ENCODE data around the gene SOS2. TPM values are rescaled to one million over a fixed set of nuclear protein-coding genes. Genes with fewer than 3 reads are reported as not detected.

The SOS2 gene
- total and polyA plus RNA-seq, 2 donors (not counting 1 experiment from before 2014, with no cell fraction given) = 16.1 to 23.8 TPM

- H3K9ac ChIP-seq (ENCODE audit: insufficient read depth, low read length) = peak within 1 kb of the TSS; percentile 88
- H3K4me1 ChIP-seq (ENCODE audit: control insufficient read depth, extremely low read depth, insufficient read depth, low read length) = peaks cover 5% of the 10 kb centered on the region
- H3K36me3 ChIP-seq (ENCODE audit: control insufficient read depth, insufficient read depth, low read length) = peaks cover 7% of the 10 kb centered on the region
- peak within 1 kb of the TSS; percentile 88 for H3K4me2 ChIP-seq (ENCODE audit: extremely low read depth, insufficient read depth, low read length)
- peak within 1 kb of the TSS; percentile 88 for H2AFZ ChIP-seq (ENCODE audit: low read length)
- peak within 1 kb of the TSS; percentile 72 for H3K27ac ChIP-seq (ENCODE audit: insufficient read depth, low read length)
- peak; percentile 87 to 89 for DNase-seq (ENCODE audit: low read depth in 2 of 2)
- H3K9me3 ChIP-seq (ENCODE audit: control insufficient read depth, insufficient read depth, low read depth, low read length) = no peaks in the 10 kb centered on the region
- peak within 1 kb of the TSS; percentile 83 to 96 (median 89) for H3K4me3 ChIP-seq (replicated peaks in 1 of 4; ENCODE audit: control extremely low read depth in 1 of 4, insufficient read depth in 1 of 4, low read depth in 3 of 4, low read length in 4 of 4)
- H3K79me2 ChIP-seq (ENCODE audit: control insufficient read depth, insufficient read depth, low read length) = peaks cover 19% of the 10 kb centered on the region
- TF ChIP-seq EZH2 (IDR thresholded peaks at IDR 0.05; ENCODE audit: low read length, missing control alignments) (no peak), CTCF (conservative IDR thresholded peaks at IDR 0.05 in 1 of 2, IDR thresholded peaks at IDR 0.05 in 1 of 2; ENCODE audit: low read depth in 1 of 2, low read length in 2 of 2) (no peak)
- H3K27me3 ChIP-seq (ENCODE audit: control insufficient read depth, insufficient read depth, low read length) = no peaks in the 10 kb centered on the region
- no peaks in the 10 kb centered on the region for H4K20me1 ChIP-seq (ENCODE audit: control insufficient read depth, extremely low read depth, insufficient read depth, low read length)
Observed at GRCh38 chr14:50116181-50116956, 115.0 kb downstream of the SOS2 start, which contains the start of gene VCPKMT. Gene VCPKMT, minus strand, starts transcription at chr14:50116572. Its CDS starts 20 bp downstream, at chr14:50116552.

GRCh38 chr14:50113381-50114035 is 117.9 kb downstream of the SOS2 start:
- H3K4me1 ChIP-seq (ENCODE audit: control insufficient read depth, extremely low read depth, insufficient read depth, low read length) = peaks cover 5% of the 10 kb centered on the region
- no peak overlapping the region for H3K9ac ChIP-seq (ENCODE audit: insufficient read depth, low read length)
- no peak overlapping the region for H2AFZ ChIP-seq (ENCODE audit: low read length)
- no peak for TF ChIP-seq EZH2 (IDR thresholded peaks at IDR 0.05; ENCODE audit: low read length, missing control alignments)
- TF ChIP-seq CTCF (conservative IDR thresholded peaks at IDR 0.05 in 1 of 2, IDR thresholded peaks at IDR 0.05 in 1 of 2; ENCODE audit: low read depth in 1 of 2, low read length in 2 of 2) = no peak
- no peak for DNase-seq (ENCODE audit: low read depth in 2 of 2)
- H4K20me1 ChIP-seq (ENCODE audit: control insufficient read depth, extremely low read depth, insufficient read depth, low read length) = no peaks in the 10 kb centered on the region
- H3K36me3 ChIP-seq (ENCODE audit: control insufficient read depth, insufficient read depth, low read length) = peaks cover 12% of the 10 kb centered on the region
- peaks cover 19% of the 10 kb centered on the region for H3K79me2 ChIP-seq (ENCODE audit: control insufficient read depth, insufficient read depth, low read length)
- no peak overlapping the region for H3K4me3 ChIP-seq (replicated peaks in 1 of 4; ENCODE audit: control extremely low read depth in 1 of 4, insufficient read depth in 1 of 4, low read depth in 3 of 4, low read length in 4 of 4)
- H3K9me3 ChIP-seq (ENCODE audit: control insufficient read depth, insufficient read depth, low read depth, low read length) = no peaks in the 10 kb centered on the region
- no peak overlapping the region for H3K27ac ChIP-seq (ENCODE audit: insufficient read depth, low read length)
- no peaks in the 10 kb centered on the region for H3K27me3 ChIP-seq (ENCODE audit: control insufficient read depth, insufficient read depth, low read length)
- H3K4me2 ChIP-seq (ENCODE audit: extremely low read depth, insufficient read depth, low read length) = no peak overlapping the region

- no peak for DNase-seq (ENCODE audit: low read depth in 2 of 2)
- Histone ChIP-seq H3K4me3 (replicated peaks in 1 of 4; ENCODE audit: control extremely low read depth in 1 of 4, insufficient read depth in 1 of 4, low read depth in 3 of 4, low read length in 4 of 4) (no peak overlapping the region), H3K9me3 (ENCODE audit: control insufficient read depth, insufficient read depth, low read depth, low read length) (no peaks in the 10 kb centered on the region), H3K4me2 (ENCODE audit: extremely low read depth, insufficient read depth, low read length) (no peak overlapping the region), H3K79me2 (ENCODE audit: control insufficient read depth, insufficient read depth, low read length) (peaks cover 11% of the 10 kb centered on the region), H2AFZ (ENCODE audit: low read length) (no peak overlapping the region), H4K20me1 (ENCODE audit: control insufficient read depth, extremely low read depth, insufficient read depth, low read length) (no peaks in the 10 kb centered on the region), H3K9ac (ENCODE audit: insufficient read depth, low read length) (no peak overlapping the region), H3K4me1 (ENCODE audit: control insufficient read depth, extremely low read depth, insufficient read depth, low read length) (peaks cover 2% of the 10 kb centered on the region), H3K27ac (ENCODE audit: insufficient read depth, low read length) (no peak overlapping the region), H3K36me3 (ENCODE audit: control insufficient read depth, insufficient read depth, low read length) (peaks cover 12% of the 10 kb centered on the region), H3K27me3 (ENCODE audit: control insufficient read depth, insufficient read depth, low read length) (no peaks in the 10 kb centered on the region)
- TF ChIP-seq CTCF (conservative IDR thresholded peaks at IDR 0.05 in 1 of 2, IDR thresholded peaks at IDR 0.05 in 1 of 2; ENCODE audit: low read depth in 1 of 2, low read length in 2 of 2) (no peak), EZH2 (IDR thresholded peaks at IDR 0.05; ENCODE audit: low read length, missing control alignments) (no peak)
Observed at GRCh38 chr14:50110323-50111037, 120.9 kb downstream of the SOS2 start.
